Natural killer cell (primary cell): Measurements from ENCODE around the gene CAMSAP2. TPM values are rescaled to one million over a fixed set of nuclear protein-coding genes. Genes with fewer than 3 reads are reported as not detected.

Experiments used
- ATAC-seq, 3 donors: fragments of 150-1000 bp in 2 of 3; fragments of 200-7000 bp in 1 of 3; cut with Tn5 transposase; 1 replicate in 1 of 3; 2 replicates in 2 of 3; pipeline ENCODE4 v1.10.0; 2021; ENCODE audit warnings: mild to moderate bottlenecking in 2 of 3, moderate library complexity in 2 of 3
- DNase-seq, 2 donors: peaks; one replicate each; pipeline versions ENCODE4 v3.0.0 to v3.0.0-alpha.2; 2013 to 2021; ENCODE audit warnings: mixed read lengths in 1 of 2
- H3K27ac ChIP-seq: one replicate; pipeline ENCODE4 v1.5.1; 2013; ENCODE audit warnings: mild to moderate bottlenecking, low read length
- H3K27me3 ChIP-seq: one replicate; pipeline ENCODE4 v1.6.1; 2013; ENCODE audit warnings: low read length; ENCODE audit not compliant: control insufficient read depth, insufficient read depth
- H3K36me3 ChIP-seq: one replicate; pipeline ENCODE4 v1.6.1; 2013; ENCODE audit warnings: low read length; ENCODE audit not compliant: control insufficient read depth, insufficient read depth
- H3K4me1 ChIP-seq: one replicate; pipeline ENCODE4 v1.6.1; 2013; ENCODE audit warnings: low read length; ENCODE audit not compliant: control insufficient read depth, insufficient read depth
- H3K4me3 ChIP-seq: one replicate; pipeline ENCODE4 v1.5.1; 2013; ENCODE audit warnings: low read length
- H3K9me3 ChIP-seq: one replicate; pipeline ENCODE4 v1.6.1; 2013; ENCODE audit warnings: low read length; ENCODE audit not compliant: control insufficient read depth, insufficient read depth
- H3K27ac Mint-ChIP-seq, 2 donors: one replicate each; pipeline ENCODE4 v1.8.0; 2022; ENCODE audit warnings: mild to moderate bottlenecking in 2 of 2, mixed read lengths in 2 of 2, moderate library complexity in 1 of 2
- H3K27me3 Mint-ChIP-seq, 2 donors: one replicate each; pipeline ENCODE4 v1.8.0; 2022; ENCODE audit warnings: low read depth in 2 of 2, mixed read lengths in 2 of 2
- H3K36me3 Mint-ChIP-seq: one replicate; pipeline ENCODE4 v1.8.0; 2022; ENCODE audit warnings: mixed read lengths
- H3K4me1 Mint-ChIP-seq, 2 donors: one replicate each; pipeline ENCODE4 v1.8.0; 2022; ENCODE audit warnings: mixed read lengths in 2 of 2
- H3K4me3 Mint-ChIP-seq: one replicate; pipeline ENCODE4 v1.8.0; 2022; ENCODE audit warnings: mild to moderate bottlenecking, moderate library complexity, mixed read lengths
- H3K9me3 Mint-ChIP-seq, 2 donors: one replicate each; pipeline ENCODE4 v1.8.0; 2022; ENCODE audit warnings: mixed read lengths in 2 of 2
- CTCF ChIP-seq: fragments of 200-600 bp; IDR thresholded peaks from one replicate; pipeline ENCODE4 v1.8.0; 2022; ENCODE audit warnings: antibody characterized with exemption
- WGBS: methylation state at CpG from one replicate; pipeline ENCODE4 v1.1.7; 2013; ENCODE audit warnings: missing lambda C conversion rate; ENCODE audit not compliant: insufficient coverage; 5-methylcytosine and 5-hydroxymethylcytosine counted together
- intact Hi-C: fragments of 100-400 bp; cut with micrococcal nuclease; formaldehyde crosslinking; loops from one replicate; pipeline ENCODE4 v1.14.2; 2022
- total RNA-seq, 4 donors: library from RNA; stranded (reverse); fragments of 120-200 nt in 1 of 4; gene quantifications; one replicate each; pipeline versions ENCODE4 v1.2.3 to v1.2.4, GENCODE V29; 2013 to 2022

The CAMSAP2 gene
- total RNA-seq, 3 donors from 2014 or later (not counting 1 experiment from before 2014, with no cell fraction given), result 0.25 to 0.89 (median 0.50) TPM

- DNase-seq, result peak in 1 of 2 donors; percentile 50
- ATAC-seq, result no peak
- Histone ChIP-seq H3K27ac (no peak overlapping the region), H3K9me3 (no peaks in the 10 kb centered on the region), H3K36me3 (no peaks in the 10 kb centered on the region), H3K27me3 (peaks cover 21% of the 10 kb centered on the region), H3K4me3 (peak overlapping the region; percentile 39), H3K4me1 (peaks cover 61% of the 10 kb centered on the region)
- intact Hi-C loops, result no loop called here
- Mint-ChIP-seq H3K27ac (peak overlapping the region; percentile 92 to 93), H3K27me3 (peaks cover 8 to 10% of the 10 kb centered on the region in 2 donors), H3K4me1 (peaks cover 46 to 56% of the 10 kb centered on the region in 2 donors), H3K9me3 (no peaks in the 10 kb centered on the region), H3K36me3 (no peaks in the 10 kb centered on the region), H3K4me3 (peak overlapping the region; percentile 81)
- TF ChIP-seq CTCF, result no peak
- 7% methylated on average over 72 of the region's 72 CpGs for WGBS
Measured at GRCh38 chr1:200890818-200891773, 152.4 kb downstream of the CAMSAP2 start.

- intact Hi-C loops, result no loop called here
- Mint-ChIP-seq H3K27me3 (peaks cover 8 to 10% of the 10 kb centered on the region in 2 donors), H3K36me3 (no peaks in the 10 kb centered on the region), H3K4me3 (peak overlapping the region; percentile 68), H3K27ac (peak overlapping the region; percentile 14 to 92), H3K4me1 (peaks cover 41 to 51% of the 10 kb centered on the region in 2 donors), H3K9me3 (no peaks in the 10 kb centered on the region)
- Histone ChIP-seq H3K4me1 (peaks cover 55% of the 10 kb centered on the region), H3K27ac (no peak overlapping the region), H3K27me3 (peaks cover 21% of the 10 kb centered on the region), H3K36me3 (no peaks in the 10 kb centered on the region), H3K4me3 (no peak overlapping the region), H3K9me3 (no peaks in the 10 kb centered on the region)
- no peak for ATAC-seq
- WGBS, result 27% methylated on average over 8 of the region's 8 CpGs
- TF ChIP-seq CTCF, result no peak
- no peak for DNase-seq
Measured at GRCh38 chr1:200891774-200892157, 153.1 kb downstream of the CAMSAP2 start.

GRCh38 chr1:200892546-200892945 lies 153.9 kb downstream of the CAMSAP2 start:
- ATAC-seq (no peak), DNase-seq (no peak)
- intact Hi-C loops, result no loop called here
- 63% methylated on average over 4 of the region's 4 CpGs for WGBS
- Histone ChIP-seq H3K27me3 (peaks cover 21% of the 10 kb centered on the region), H3K27ac (no peak overlapping the region), H3K36me3 (no peaks in the 10 kb centered on the region), H3K4me1 (peaks cover 47% of the 10 kb centered on the region), H3K4me3 (no peak overlapping the region), H3K9me3 (no peaks in the 10 kb centered on the region)
- TF ChIP-seq CTCF, result no peak
- peaks cover 8 to 10% of the 10 kb centered on the region in 2 donors for H3K27me3 Mint-ChIP-seq
- no peaks in the 10 kb centered on the region for H3K9me3 Mint-ChIP-seq
- peaks cover 33 to 44% of the 10 kb centered on the region in 2 donors for H3K4me1 Mint-ChIP-seq
- peak overlapping the region; percentile 68 for H3K4me3 Mint-ChIP-seq
- H3K36me3 Mint-ChIP-seq, result no peaks in the 10 kb centered on the region
- no peak overlapping the region for H3K27ac Mint-ChIP-seq
